HG03432 (cell line): ENCODE measurements around the gene VIM.
A peak's percentile ranks its signal among the peaks of the same experiment; 100 is the strongest.
"Not testable (repeated sequence)": the region's sequence is repeated elsewhere in the genome, so short reads cannot be mapped to it uniquely, and the experiment has no call there.

Experiments
- ATAC-seq: cut with Tn5 transposase; IDR thresholded peaks from one replicate; pipeline ENCODE4 v1.9.1; 2021; ENCODE audit warnings: mild to moderate bottlenecking, moderate library complexity; ENCODE audit not compliant: unreplicated experiment

VIM gene

DNA sequence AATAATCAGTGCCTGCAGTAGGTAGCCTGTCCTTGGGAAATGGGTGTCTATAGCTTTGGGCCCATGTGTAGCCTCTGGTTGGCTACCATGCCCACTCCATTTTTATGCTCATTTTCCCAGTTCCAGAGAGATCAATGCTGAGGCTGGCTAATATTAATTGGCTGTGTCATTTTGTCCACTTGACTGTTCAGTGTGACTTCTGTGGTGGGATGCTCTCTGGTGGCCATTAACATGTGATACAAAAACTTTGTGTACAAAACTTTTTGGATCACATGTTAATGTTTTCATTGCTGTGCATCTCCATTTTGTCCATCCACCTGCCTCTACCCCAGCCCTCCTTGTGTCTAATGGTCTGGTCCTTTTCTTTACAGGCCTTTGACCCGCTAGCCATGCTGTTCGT lies 22.7 kb downstream of the VIM start:
- no peak for ATAC-seq

DNA sequence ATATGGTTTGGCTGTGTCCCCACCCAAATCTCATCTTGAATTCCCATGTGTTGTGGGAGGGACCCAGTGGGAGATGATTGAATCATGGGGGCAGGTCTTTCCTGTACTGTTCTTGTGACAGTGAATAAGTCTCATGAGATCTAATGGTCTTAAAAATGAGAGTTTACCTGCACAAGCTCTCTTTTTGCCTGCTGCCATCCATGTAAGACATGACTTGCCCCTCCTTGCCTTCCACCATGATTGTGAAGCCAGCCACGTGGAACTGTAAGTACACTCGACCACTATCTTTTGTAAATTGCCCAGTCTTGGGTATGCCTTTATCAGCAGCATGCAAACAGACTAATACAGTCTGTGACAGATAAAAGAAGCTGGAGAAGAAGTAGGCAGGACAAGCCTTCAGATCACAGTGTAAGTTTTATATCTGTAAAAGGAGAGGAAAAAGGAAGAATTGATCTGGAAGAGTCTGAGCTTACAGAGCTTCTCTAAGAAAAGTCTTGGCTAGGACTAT lies 26.6 kb downstream of the VIM start:
- not testable (repeated sequence) for ATAC-seq

DNA sequence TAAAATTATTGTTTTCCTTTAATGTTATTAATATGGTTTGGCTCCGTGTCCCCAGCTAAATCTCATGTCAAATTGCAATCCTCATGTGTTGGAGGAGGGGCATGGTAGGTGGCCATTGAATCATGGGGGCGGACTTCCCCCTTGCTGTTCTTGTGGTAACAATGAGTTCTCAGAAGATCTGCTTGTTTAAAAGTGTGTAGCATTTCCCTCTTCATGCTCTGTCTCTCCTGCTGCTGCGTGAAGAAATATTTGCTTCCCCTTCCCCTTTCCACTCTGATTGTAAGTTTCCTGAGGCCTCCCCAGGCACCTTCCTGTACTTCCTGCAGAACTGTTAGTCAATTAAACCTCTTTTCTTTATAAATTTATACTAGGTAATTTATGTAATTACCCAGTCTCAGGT lies 27.5 kb downstream of the VIM start:
- no peak for ATAC-seq

DNA sequence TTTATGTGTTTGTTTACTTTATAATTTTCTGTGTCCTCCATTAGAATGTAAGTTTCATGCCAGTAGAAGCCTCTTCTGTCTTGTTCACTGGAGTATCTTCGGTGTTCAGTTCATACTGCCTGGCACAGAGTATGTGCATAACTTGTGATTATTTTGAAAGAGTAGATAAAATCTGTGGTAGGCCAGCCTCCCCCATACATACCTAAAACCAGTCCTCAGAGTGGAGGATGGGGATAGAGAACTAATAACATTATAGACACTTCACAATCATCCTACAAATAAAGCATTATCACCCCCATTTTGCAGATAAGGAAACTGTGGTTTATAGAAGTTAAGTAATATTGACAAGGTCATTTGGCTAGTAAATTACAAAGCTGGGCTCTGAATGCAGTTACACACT lies 28.0 kb downstream of the VIM start:
- ATAC-seq, result no peak

DNA sequence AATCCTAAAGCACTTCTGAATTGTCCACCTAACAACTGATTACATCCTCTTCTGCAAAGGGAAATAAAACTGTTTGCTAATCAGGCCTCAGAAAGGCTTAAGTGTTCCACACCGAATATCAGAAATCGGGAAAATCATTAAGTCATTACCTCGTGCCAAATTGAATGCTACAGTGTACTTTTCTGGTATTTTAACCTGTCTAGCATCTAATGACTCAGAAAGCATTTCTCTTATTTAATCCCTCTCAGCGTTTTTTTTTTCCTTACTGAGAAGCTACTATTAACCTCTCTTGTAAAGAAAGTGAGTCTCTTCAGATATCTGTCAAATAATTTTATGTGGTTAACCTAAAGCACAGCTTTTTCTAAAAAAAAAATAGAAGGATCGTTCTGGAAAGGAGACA lies 28.6 kb downstream of the VIM start:
- no peak for ATAC-seq

DNA sequence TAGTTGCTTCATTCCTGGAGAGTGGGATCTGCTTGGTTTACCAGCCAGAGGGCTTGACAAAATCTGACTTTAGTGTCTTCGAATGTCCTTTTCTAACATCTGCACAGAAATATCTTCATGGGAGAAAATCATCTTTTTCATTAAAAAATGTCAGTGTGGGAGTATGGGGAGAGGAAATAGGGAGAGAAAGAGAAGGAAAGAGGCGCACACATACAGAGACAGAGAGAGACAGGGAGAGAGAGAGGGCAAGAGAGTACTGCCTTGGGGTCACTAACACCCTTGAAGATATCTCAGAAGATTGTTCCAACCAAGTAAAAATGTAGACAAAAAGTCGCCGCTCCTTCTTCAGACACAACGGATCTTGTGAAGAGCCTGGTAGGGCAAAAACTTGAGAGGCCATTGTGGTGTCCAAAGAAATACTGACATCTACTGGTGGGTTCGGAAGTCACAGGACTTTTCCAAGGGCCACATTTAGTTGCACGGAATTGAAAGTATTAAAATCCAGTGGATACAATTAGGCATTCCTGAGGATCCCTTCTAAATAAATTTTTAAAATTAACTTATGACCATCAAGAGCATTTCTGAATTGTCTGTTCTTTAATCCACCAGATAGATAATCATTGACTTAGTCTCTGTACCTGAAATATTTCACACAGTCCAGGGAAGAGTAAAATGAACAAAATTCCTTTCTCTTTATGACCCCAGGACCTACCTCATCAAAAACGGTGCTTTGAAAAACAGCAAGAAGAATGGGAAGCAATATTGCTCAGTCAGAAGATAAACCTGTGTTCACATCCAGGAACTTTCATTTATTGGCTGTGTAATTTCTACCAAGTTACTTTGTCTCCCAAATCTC lies 29.7 kb downstream of the VIM start:
- peak; percentile 85 for ATAC-seq

DNA sequence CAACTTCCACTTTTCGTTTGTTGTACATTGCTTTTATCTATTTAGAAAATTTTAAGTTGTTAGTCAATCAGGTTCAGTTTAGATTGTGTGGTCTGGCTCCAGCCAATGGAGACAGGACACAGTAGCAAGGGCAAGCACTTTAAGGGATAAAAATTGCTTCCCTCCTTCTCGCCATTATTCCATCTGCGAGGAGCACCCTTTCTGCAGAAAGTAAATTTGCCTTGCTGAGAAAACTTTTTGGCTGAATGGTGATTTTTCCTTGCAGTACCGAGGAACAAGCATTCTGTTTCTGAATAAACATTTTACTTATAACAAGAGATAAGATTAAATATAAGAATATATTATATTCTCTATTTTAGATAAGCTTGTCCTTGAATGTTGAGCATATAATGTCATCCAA lies 34.5 kb downstream of the VIM start:
- ATAC-seq, result no peak

DNA sequence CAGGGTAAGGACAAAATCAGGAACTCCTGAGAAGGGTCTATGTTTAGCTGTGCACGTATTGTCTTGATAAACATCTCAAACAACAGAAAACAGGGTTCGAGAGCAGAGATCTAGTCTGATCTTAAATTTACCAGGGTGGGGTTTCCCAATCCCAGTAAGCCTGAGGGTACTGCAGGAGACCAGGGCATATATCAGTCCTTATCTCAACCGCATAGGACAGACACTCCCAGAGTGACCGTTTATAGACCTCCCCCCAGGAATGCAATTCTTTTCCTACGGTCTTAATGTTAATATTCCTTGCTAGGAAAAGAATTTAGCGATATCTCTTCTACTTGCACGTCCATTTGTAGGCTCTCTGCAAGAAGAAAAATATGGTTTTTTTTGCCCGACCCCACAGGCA lies 35.5 kb downstream of the VIM start:
- ATAC-seq, result no peak

DNA sequence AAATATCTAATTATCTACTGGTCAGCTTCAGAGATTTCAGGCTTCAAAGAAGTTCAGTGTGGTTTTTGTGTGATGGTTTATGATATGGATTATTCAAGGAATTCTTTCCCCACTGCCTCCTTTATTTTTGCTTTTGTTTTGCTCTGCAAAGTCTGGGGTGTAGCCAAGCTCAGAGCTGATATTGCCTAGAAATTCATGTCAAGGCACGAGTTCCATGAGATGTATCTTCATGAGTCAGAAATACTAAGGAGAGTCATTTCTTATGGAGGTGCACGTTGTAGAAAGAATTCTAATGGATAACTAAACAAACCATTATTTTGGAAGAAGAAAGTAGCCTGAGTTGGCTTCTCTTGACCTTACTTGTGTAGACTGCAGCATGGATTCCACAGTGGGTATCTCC lies 37.4 kb downstream of the VIM start:
- no peak for ATAC-seq

DNA sequence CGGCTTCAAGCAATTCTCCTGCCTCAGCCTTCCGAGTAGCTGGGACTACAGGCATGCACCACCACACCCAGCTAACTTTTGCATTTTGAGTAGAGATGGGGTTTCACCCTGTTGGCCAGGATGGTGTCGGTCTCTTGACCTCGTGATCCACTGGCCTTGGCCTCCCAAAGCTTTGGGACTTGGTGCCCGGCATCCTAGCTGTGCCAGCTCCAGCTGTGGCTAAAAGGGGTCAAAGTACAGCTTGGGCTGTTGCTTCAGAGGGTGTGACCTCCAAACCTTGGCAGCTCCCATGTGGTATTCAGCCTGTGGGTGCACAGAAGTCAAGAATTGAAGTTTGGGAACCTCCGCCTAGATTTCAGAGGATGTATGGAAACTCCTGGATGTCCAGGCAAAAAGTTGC lies 38.5 kb downstream of the VIM start:
- not testable (repeated sequence) for ATAC-seq

DNA sequence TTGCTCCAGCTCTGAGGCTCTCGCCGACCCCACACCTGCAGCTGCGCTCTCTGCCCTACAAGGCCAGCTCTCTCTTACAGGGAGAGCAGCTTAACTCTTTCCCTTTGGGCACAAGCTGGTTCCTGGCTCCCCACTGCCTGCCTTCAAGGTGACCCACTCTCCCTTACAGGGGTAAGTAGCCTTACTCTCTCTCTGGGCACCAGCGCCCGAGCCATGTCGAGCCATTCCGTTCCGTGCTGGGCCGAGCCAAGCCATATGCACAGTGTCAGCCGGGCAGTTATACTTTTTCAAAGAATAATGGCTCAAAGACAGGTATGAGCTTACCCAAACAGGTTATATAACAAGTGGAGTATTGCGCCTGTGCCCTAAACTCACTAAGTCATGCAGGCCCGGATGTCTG lies 44.6 kb downstream of the VIM start:
- ATAC-seq, result no peak

DNA sequence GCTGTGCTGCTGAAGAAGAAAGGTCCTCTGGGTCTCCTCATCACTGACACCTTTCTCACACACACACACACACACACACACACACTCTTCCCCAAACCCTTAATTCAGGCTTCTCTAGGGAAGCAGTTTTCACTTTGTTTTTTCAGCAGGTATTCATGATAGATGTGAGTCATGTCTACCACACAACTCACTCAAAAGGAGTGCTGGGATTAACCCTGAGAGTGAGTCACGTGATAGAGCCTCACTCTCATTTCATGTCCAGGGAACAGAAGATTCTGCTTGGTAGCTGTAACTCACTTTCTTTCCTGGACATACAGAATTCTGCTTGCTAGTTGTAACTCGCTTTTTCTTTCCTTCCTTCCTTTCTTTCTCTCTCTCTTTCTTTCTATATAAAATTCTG lies 45.4 kb downstream of the VIM start:
- ATAC-seq, result no peak

DNA sequence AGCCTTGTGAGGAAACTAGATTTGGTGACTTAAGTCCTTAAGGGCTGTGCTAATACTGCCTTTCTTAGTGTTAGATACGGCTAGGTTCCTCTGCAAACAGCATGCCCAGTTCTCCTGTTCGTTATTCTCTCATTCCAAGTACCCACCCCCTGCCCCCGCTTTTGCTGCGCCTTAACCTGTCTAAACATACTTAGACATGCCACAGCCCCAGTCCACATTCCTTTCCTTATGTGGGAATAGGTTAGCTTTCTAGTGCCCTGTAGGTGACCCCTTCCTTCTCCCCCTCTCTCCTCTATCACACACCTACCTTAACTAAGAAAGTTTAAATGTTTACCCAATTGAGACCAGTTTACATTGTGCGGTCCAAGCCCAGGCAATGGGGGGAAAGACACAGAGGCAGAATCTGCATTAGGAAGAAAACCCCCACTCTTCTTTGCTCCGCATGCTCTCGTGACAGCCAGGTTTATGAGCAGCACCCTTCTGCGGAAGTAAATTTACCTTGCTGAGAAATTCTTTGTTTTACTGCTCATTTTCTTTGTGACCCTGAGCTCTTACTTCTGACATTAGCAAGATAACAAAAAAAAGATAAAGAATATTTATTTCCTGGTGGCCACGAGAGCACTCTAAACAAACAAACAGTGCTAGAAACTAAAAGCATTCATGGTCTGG lies 48.8 kb downstream of the VIM start:
- ATAC-seq, result no peak

DNA sequence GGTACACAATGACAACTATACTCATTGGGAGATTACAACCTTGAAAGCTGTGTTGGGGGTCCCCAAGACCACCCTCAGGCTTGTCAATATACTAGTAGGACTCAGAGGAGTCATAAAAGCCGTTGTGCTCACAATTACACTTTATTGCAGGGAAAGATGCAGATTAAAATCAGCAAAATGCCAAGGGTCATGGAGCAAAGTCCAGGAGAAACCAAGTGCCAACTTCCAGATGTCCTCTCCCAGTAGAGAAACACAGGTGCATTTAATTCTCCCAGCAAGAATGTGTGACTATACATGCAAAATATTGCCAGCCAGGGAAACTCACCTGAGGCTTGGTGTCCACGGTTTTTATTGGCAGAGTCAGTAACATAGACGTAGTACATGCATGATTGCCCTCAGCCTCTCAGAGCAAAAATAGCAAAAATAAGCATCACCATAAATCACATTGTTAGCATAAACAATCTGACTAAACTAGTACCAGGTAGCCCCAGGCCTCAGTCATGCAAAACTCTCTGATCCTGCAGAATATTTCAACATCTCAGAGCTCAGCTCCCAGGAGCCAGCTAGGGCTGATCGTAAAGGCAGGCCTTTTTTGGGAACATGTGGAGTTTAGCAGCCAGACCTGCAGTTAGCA lies 50.7 kb downstream of the VIM start:
- no peak for ATAC-seq

DNA sequence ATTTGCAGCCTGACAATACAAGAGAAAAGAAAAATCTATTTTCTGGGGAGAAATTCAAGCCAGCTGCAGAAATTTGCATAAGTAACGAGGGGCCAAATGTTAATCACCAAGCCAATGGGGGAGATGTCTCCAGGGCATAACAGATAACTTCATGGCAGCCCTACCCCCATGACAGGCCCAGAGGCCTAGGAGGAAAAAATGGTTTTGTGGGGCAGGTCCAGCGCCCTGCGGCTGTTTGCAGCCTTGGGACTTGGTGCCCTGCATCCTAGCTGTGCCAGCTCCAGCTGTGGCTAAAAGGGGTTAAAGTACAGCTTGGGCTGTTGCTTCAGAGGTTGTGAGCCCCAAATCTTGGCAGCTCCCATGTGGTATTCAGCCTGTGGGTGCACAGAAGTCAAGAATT lies 54.3 kb downstream of the VIM start:
- ATAC-seq, result no peak

DNA sequence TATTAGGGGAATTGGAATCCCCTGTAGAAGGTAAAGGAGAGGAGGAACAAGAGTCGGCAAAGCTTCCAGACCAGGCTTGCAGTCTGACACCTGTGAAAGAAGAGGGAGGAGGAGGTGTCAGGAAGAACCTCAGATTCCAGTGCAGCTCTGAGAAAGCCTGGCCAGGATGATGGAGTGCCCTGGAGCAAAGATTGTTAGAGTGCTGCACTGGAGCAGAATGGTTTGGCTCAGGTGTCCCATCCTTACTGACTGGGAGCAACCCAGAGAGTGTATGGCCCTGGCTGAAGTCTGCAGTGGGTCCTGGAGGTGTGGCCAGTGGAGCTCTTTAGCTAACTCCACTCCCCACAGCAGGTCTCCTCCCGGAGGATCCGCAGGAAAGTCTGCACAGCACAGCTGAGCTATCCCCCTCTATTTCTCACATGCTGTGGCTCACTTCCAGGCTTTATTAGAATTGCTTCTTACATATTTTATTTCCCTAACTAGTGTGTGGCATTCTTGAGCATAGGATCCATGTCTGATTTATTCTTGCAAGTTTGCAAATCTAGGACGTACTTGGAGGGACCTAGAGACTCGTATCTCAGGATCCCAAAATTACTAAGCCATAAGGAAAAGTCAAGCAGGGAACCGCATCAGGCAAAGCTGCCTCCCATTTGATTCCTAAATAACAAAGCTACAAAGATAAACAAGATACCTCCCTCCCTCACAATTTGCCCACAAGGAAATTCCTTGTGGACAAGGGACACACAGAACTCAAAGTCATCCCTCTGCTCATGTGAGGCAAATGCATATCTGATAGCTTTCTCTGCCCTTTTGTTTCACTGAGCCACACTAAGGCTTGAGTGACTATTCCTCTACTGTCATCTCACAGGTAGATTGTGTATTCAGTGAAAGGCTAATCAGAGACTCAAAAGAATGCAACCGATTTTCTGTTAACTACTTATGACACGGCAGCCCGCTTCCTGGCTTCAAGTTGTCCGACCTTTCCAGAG lies 58.8 kb downstream of the VIM start:
- ATAC-seq, result no peak
